HG03575 (cell line): ENCODE measurements around the gene CDC42BPB.
"Not testable (repeated sequence)": the region's sequence is repeated elsewhere in the genome, so short reads cannot be mapped to it uniquely, and the experiment has no call there.

Experiments
- ATAC-seq: cut with Tn5 transposase; IDR thresholded peaks from one replicate; pipeline ENCODE4 v1.9.1; 2021; ENCODE audit not compliant: unreplicated experiment, insufficient number of reproducible peaks, low FRiP score; ENCODE audit errors: extremely low read depth

The CDC42BPB gene

DNA sequence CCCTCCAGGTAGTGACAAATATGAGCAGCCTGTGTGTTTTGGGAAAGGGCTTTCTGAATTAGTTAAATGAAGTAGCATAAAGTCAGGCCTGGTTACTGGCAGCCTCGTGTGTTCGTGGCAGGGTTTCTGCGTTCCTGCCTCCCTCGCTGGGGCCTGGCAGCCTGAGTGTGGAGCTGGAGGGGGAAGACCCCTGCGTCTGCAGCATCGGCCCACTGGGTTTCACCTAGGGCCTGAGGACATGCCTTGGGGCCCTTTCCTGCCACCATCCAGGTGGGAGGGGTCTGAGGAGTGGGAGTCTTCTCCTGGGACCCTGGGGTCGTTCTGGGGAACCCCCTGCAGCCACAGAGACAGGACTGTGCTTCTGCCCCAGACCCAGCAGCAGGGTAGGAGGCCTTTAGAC is 155.3 kb downstream of the CDC42BPB start:
- no peak for ATAC-seq

DNA sequence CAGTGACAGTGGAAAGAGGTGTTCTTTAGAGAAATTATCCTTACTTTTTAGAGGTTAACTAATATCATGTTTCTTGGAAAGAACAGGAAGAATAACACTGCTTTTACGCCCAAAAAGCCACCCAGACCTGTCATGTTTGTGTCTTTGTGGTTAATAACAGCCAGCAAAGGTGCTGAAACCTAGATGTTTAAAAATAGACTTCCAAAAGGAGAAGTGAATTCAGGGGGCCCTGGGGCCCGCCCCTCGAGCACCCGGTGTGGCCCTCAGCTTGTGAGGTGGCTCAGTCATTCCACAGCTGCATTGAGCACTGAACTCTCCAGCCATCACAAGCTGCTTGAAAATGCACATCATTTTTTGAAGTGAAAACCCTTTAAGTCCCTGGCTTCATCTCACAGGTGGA is 155.7 kb downstream of the CDC42BPB start:
- ATAC-seq = peak; percentile 40

DNA sequence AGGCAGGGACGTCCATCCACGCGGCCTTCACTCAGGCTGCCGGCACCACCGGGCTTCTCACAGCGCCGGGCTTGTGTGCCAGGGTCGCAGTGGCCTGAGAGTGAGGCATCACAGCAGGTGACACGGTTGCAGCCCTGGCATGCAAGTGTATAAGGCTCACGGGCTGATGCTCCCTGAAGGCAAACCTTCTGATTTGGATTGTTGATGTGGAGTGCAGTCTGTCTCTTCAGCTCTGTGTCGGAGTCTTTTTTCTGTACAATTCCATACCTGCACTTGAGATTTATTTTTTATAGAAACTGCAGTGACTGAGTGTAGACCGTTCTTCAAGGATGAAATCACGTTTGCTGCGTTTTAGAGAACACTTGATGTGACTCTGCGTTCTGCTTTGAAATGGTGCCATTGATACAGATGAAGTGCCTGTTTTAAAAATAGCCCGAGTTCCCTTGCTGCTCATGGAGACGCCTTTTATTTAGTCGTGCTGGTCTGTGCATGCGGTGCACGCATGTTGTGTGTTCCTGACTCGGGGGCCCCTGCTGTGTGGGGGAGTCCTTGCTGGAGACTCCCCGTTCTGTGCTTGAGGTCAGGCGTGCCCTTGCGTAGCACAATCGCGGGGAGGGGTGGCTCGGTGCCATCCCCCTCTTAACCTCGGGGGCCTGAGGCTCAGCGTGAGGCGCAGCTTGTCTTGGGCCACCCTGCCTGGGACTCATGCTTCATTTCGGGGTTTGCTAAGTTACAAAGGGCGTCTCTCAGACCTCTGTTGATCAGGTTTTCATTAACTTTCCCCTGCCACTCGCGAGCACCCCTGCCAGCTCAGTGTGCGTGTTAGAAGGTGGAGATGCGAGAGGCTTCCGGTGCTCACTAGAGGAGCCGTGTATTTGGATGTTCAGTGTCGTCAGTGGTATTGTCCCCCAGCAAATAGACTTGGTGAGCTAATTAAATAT is 156.4 kb downstream of the CDC42BPB start:
- no peak for ATAC-seq

DNA sequence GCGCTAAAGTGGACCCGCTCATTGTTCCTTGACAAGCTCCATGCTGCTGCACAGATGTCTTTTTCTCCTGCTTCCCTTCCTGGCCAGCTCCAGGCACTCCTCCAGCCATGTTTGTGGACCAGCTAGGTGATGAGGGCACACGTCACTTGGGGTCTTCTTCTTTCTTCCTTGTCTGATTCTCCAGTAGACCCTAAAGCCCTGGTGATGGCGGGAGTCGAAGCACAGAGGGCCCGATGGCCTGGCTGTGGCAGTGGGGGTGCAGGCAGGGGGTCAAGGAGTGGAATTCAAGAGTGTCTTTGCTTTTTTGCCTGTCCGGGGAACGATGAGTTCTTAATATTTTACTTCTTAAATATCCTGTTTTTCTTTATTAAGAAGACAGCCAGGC is 157.8 kb downstream of the CDC42BPB start:
- no peak for ATAC-seq

GRCh38 chr14:102898776-102899515 is 158.4 kb downstream of the CDC42BPB start:
- no peak for ATAC-seq

DNA sequence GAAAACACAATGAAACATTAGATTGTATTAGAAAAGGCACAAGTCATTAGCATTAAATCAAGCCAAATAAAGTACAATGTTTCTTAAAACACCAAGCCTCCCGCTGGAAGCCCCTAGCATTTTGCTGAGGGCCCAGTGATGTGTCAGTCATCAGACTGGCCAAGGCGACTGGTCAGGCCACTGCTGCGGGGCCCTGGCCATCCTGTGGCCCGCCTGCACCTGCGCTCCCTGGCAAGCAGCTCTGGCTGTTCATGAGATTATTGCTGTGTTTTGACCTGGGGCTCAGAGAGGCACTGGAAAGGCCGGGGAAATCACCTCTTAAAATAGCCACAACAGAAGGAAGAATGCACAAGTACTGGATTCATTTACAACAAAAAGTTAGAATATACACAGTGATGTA is 159.1 kb downstream of the CDC42BPB start:
- no peak for ATAC-seq

- ATAC-seq = no peak
These were observed 159.9 kb downstream of the CDC42BPB start for GRCh38 chr14:102897299-102898027.

DNA sequence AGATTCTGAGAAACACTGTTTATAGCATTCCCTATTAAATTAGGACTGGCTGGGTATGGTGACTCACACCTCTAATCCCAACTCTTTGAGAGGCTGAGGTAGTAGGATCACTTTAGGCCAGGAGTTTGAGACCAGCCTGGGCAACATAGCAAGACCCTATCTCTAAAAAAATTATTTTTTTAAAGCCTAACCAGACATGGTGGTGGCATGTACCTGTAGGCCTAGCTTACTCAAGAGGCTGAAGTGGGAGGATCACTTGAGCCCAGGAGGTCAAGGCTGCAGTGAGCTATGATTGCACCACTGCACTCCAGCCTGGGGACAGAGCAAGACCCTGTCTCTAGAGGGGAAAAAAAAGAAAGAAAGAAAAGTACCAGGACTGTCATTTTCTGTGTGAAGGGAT is 160.6 kb downstream of the CDC42BPB start:
- not testable (repeated sequence) for ATAC-seq

GRCh38 chr14:102893452-102893851 is 163.9 kb downstream of the CDC42BPB start:
- no peak for ATAC-seq

- ATAC-seq = no peak
These were observed 164.7 kb downstream of the CDC42BPB start for GRCh38 chr14:102892651-102893050.

GRCh38 chr14:102891556-102891955 is 165.8 kb downstream of the CDC42BPB start:
- ATAC-seq = no peak

DNA sequence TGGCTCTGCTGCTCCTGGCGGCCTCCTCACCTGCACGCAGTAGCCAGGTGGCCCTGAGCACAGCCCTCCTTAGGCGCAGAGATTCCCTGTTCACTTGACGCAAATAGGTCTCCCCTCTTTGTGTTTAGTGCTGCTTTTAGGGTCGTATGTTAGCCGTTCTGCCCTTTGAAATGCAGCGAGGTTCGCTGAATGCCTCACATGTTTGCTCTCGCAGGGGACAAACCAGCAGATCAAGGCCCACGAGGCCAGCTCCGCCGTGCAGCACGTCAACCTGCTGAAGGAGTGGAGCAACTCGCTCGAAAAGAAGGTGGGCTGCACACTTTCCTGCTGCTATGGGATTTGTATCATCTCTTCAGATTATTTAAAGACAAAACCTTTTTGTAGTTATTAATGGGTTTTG is 166.2 kb downstream of the CDC42BPB start:
- ATAC-seq = no peak

DNA sequence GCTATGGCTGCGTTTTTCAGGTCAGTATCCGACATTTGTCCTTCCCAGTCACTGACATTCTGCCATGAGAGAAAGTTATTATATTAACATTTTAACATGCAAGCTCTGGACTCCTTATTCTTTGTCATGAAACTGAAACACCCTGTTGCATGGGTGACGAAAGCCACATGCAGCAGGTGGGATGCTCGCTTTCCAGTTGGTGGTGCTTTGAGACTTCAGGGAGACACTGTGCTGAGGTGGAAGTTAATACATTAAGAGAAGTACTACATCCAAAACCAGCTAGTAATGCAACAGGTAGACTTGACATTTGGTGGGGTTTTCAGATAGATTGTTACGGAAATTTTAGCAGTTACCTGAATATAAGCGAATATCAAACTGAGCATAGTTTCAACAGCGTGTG is 167.7 kb downstream of the CDC42BPB start:
- no peak for ATAC-seq

DNA sequence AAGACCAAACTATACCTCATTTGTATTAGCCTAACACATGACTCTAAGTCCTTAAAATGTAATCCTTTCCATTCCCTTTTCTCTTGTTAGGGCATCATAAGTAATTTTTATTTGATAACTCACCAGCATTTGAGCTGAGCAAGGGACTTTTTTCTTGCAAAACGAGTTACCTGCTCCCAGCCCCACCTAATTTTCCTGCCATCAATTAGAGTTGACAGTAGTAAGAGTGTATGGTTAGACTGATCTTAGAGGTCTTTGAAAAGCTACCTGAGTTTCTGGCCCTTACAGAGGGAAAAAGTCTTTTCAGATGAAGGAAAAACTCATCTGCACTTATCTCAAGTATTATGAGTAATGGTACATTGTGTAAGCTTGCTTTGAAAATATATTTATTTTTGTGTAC is 168.6 kb downstream of the CDC42BPB start:
- ATAC-seq = no peak

DNA sequence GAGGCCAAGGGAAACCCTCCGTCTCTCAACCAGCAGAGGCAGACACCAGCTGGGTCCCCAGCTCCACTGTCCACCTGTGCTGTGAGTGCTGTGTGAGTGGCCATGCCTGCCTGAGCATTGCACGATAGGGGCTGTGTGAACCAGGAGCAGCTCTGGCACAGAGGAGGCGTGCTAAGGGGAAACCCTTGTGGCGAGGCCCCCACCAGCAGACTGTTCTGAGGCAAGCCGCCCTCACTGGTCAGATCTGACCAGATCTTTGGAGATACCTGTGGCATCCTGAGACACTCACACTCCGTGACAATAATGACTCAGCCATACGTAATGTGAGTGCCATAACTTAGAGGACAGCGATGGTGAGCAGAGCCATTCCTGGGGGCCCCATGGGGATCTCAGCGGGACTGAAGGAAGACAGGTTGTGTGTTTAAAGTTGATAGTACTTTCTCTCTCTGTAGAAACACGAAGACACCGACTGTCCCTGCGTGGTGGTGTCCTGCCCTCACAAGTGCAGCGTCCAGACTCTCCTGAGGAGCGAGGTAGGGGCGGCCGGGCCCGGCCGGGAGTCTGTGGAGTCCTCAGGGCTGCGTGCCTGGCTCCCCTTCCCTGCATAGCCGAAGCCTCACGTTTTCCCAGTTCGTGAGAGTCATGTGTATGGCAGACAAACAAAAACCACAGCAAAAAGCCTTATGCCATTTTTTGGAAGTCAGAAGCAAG is 171.5 kb downstream of the CDC42BPB start:
- no peak for ATAC-seq

GRCh38 chr14:102883554-102883953 is 173.8 kb downstream of the CDC42BPB start:
- no peak for ATAC-seq

DNA sequence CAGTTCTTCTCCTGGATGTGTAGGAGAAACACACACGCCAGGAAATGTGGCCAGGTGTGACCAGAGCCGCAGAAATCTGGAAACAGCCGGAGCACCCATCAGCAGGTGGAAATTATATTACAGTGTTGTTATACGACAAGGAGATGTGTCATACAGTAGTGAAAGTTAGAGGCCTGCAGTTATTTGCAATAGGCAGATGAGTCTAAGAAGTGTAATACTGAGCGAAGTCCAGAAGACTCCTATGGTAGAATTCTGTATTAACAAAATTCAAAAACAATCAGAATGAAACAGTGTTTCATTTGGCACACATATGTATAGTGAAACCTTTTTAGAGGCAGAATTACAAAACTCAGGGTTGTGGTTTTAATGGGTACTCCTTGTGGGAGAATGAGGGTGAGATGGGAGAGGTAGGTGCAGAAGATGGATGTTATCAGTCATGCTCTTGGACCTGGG is 174.2 kb downstream of the CDC42BPB start:
- no peak for ATAC-seq
